SU-DHL-6 (cell line): Measurements from ENCODE around the gene SRGAP3.

ENCODE experiments used
- H2AFZ ChIP-seq: fragments of 200-600 bp; sonication (generic); 2 replicates; pipeline ENCODE4 v1.6.1; 2014; ENCODE audit warnings: low read depth, mild to moderate bottlenecking, moderate library complexity, mixed read lengths, antibody characterized with exemption, low read length; ENCODE audit not compliant: severe bottlenecking
- H3F3A ChIP-seq: fragments of 200-600 bp; shearing (Covaris generic); 2 replicates; pipeline ENCODE4 v1.6.0; 2016; ENCODE audit warnings: antibody characterized with exemption, mild to moderate bottlenecking; ENCODE audit not compliant: insufficient read depth
- H3K27ac ChIP-seq: fragments of 200-600 bp; sonication (generic); 2 replicates; pipeline ENCODE4 v1.5.1; 2016; ENCODE audit warnings: low read depth, mild to moderate bottlenecking, low read length, moderate library complexity, mixed read lengths
- H3K27me3 ChIP-seq: fragments of 200-600 bp; sonication (generic), shearing (Covaris generic); 2 replicates; pipeline ENCODE4 v1.6.0; 2014; ENCODE audit warnings: mild to moderate bottlenecking, low read length
- H3K36me3 ChIP-seq: fragments of 200-600 bp; sonication (generic); 2 replicates; pipeline ENCODE4 v1.6.1; 2014; ENCODE audit warnings: mild to moderate bottlenecking, low read length, mixed read lengths
- H3K4me2 ChIP-seq: fragments of 300-600, 200-600 bp; shearing (Covaris generic), sonication (generic); 2 replicates; pipeline ENCODE4 v1.6.0; 2014; ENCODE audit warnings: low read length, low read depth, mild to moderate bottlenecking; ENCODE audit not compliant: poor library complexity, severe bottlenecking
- H3K4me3 ChIP-seq: fragments of 200-600 bp; sonication (generic); 2 replicates; pipeline ENCODE4 v1.5.1; 2014; ENCODE audit warnings: antibody characterized with exemption, low read length, mild to moderate bottlenecking, mixed read lengths; ENCODE audit not compliant: insufficient read depth, poor library complexity, severe bottlenecking
- H3K79me2 ChIP-seq: fragments of 200-600 bp; sonication (generic); 2 replicates; pipeline ENCODE4 v1.6.1; 2014; ENCODE audit warnings: mild to moderate bottlenecking, low read length, moderate library complexity; ENCODE audit not compliant: insufficient read depth
- H3K9ac ChIP-seq: fragments of 200-600 bp; sonication (generic); 2 replicates; pipeline ENCODE4 v1.7.0; 2014; ENCODE audit warnings: mild to moderate bottlenecking, low read length
- H3K9me2 ChIP-seq: fragments of 200-600 bp; sonication (generic); replicated peaks from 2 replicates; pipeline ENCODE4 v1.6.1; 2014; ENCODE audit warnings: low read length; ENCODE audit not compliant: insufficient read depth
- H3K9me3 ChIP-seq: fragments of 200-600 bp; sonication (generic); 2 replicates; pipeline ENCODE4 v1.6.1; 2014; ENCODE audit warnings: low read length, mixed read lengths; ENCODE audit not compliant: insufficient read depth
- H4K20me1 ChIP-seq: fragments of 200-600 bp; sonication (generic); 2 replicates; pipeline ENCODE4 v1.6.1; 2014; ENCODE audit warnings: low read depth, mild to moderate bottlenecking, antibody characterized with exemption, low read length, moderate library complexity, mixed read lengths
- CTCF ChIP-seq: fragments of 200-600 bp; sonication (generic); IDR thresholded peaks from one replicate; pipeline ENCODE4 v1.5.1; 2017; ENCODE audit warnings: antibody characterized with exemption, mild to moderate bottlenecking, low read length, moderate library complexity; ENCODE audit not compliant: insufficient read depth, poor library complexity, severe bottlenecking
- EZH2phosphoT487 ChIP-seq: fragments of 200-600 bp; sonication (generic), shearing (Covaris generic); conservative IDR thresholded peaks from 2 replicates; pipeline ENCODE4 v1.6.1; 2018; ENCODE audit warnings: mild to moderate bottlenecking, antibody characterized with exemption, low read length, moderate library complexity, mixed read lengths

Gene SRGAP3

GRCh38 chr3:9207116-9207763 lies 42.2 kb downstream of the SRGAP3 start:
- H3K4me3 ChIP-seq, result no peak overlapping the region
- H3K4me2 ChIP-seq, result no peak overlapping the region
- H3K9me2 ChIP-seq, result no peaks in the 10 kb centered on the region
- no peaks in the 10 kb centered on the region for H3F3A ChIP-seq
- no peak overlapping the region for H3K27ac ChIP-seq
- H3K36me3 ChIP-seq, result no peaks in the 10 kb centered on the region
- H4K20me1 ChIP-seq, result no peaks in the 10 kb centered on the region
- no peak overlapping the region for H2AFZ ChIP-seq
- TF ChIP-seq EZH2phosphoT487, result no peak
- TF ChIP-seq CTCF, result no peak
- no peaks in the 10 kb centered on the region for H3K9me3 ChIP-seq
- no peaks in the 10 kb centered on the region for H3K79me2 ChIP-seq
- H3K27me3 ChIP-seq, result no peaks in the 10 kb centered on the region
- H3K9ac ChIP-seq, result no peak overlapping the region

GRCh38 chr3:9206287-9206686 lies 43.2 kb downstream of the SRGAP3 start:
- Histone ChIP-seq H3K9ac (no peak overlapping the region), H3K9me2 (no peaks in the 10 kb centered on the region), H3F3A (no peaks in the 10 kb centered on the region), H3K9me3 (no peaks in the 10 kb centered on the region), H3K79me2 (no peaks in the 10 kb centered on the region), H3K36me3 (no peaks in the 10 kb centered on the region), H3K4me3 (no peak overlapping the region), H2AFZ (no peak overlapping the region), H3K27ac (no peak overlapping the region), H4K20me1 (no peaks in the 10 kb centered on the region), H3K4me2 (no peak overlapping the region), H3K27me3 (no peaks in the 10 kb centered on the region)
- TF ChIP-seq EZH2phosphoT487 (no peak), CTCF (no peak)

- H3K36me3 ChIP-seq, result no peaks in the 10 kb centered on the region
- no peak overlapping the region for H3K4me2 ChIP-seq
- no peaks in the 10 kb centered on the region for H3K9me3 ChIP-seq
- H3K4me3 ChIP-seq, result no peak overlapping the region
- no peaks in the 10 kb centered on the region for H3F3A ChIP-seq
- no peaks in the 10 kb centered on the region for H3K27me3 ChIP-seq
- TF ChIP-seq EZH2phosphoT487, result no peak
- no peak for TF ChIP-seq CTCF
- no peaks in the 10 kb centered on the region for H4K20me1 ChIP-seq
- no peak overlapping the region for H3K27ac ChIP-seq
- no peaks in the 10 kb centered on the region for H3K9me2 ChIP-seq
- no peaks in the 10 kb centered on the region for H3K79me2 ChIP-seq
- H2AFZ ChIP-seq, result no peak overlapping the region
- H3K9ac ChIP-seq, result no peak overlapping the region
Measured at GRCh38 chr3:9205345-9206143, 43.9 kb downstream of the SRGAP3 start.
